Measurements from ENCODE around the gene RNF114. TPM values are rescaled to one million over a fixed set of nuclear protein-coding genes. Genes with fewer than 3 reads are reported as not detected.

The RNF114 gene
- total RNA-seq, 2 donors from 2014 or later, result 82.0 to 181 TPM

DNA sequence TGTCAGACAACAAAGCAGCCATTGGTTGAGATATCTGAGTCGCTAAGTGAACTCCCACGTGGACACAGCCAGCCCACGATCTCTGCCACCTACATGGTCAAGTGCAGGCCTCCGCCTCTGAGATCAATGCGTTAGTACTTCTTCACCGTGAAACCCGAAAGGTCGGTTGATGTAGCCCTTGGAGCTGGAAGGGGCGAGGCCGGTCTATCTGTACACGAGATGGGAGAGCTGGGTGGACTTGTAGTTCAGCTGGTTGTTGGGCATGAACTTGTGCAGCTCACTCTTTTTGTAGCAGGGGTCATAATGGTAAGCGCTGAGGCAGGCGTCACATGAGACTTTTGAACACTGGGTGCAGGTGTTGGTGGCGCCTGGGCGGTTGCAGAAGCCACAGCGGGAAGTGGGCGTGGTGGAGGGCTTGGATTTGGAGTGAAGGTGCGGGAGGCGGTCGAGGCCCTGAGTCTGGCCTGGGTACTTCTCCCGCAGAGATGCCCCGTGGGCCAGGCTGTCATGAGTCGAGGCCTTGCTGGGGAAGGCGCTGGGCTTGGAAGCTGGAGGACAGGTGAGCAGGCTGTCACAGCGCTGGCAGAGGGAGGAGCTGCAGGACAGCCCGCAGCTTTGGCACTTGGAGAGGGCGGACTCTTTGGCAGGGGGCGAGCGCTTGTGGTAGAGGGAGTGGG is 30.6 kb upstream of the RNF114 start:
- no peaks in the 10 kb centered on the region for H3K9me3 ChIP-seq
- no peaks in the 10 kb centered on the region for H3K27me3 ChIP-seq
- DNase-seq (peak in 1 of 4 donors; percentile 13), ATAC-seq (no peak)
- TF ChIP-seq, protein P1, sequence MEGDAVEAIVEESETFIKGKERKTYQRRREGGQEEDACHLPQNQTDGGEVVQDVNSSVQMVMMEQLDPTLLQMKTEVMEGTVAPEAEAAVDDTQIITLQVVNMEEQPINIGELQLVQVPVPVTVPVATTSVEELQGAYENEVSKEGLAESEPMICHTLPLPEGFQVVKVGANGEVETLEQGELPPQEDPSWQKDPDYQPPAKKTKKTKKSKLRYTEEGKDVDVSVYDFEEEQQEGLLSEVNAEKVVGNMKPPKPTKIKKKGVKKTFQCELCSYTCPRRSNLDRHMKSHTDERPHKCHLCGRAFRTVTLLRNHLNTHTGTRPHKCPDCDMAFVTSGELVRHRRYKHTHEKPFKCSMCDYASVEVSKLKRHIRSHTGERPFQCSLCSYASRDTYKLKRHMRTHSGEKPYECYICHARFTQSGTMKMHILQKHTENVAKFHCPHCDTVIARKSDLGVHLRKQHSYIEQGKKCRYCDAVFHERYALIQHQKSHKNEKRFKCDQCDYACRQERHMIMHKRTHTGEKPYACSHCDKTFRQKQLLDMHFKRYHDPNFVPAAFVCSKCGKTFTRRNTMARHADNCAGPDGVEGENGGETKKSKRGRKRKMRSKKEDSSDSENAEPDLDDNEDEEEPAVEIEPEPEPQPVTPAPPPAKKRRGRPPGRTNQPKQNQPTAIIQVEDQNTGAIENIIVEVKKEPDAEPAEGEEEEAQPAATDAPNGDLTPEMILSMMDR (IDR thresholded peaks at IDR 0.05), result no peak
- no peak for TF ChIP-seq POLR2A (IDR thresholded peaks at IDR 0.05)
- no peak overlapping the region for H3K4me3 ChIP-seq
- 89 to 91% methylated on average over 23 to 27 of the region's 29 CpGs for WGBS, 2 donors
- peaks cover 19 to 31% of the 10 kb centered on the region in 2 donors for H3K36me3 ChIP-seq (replicated peaks in 1 of 2; ENCODE audit: insufficient read depth in 1 of 2, low read depth in 2 of 2)
- no peak overlapping the region for H3K27ac ChIP-seq
- H3K4me1 ChIP-seq, result peaks cover 16% of the 10 kb centered on the region
- intact Hi-C loops (cut with DNase I), result no loop called here

GRCh38 chr20:49906101-49906604 is 30.0 kb upstream of the RNF114 start:
- no peak for TF ChIP-seq POLR2A (IDR thresholded peaks at IDR 0.05)
- TF ChIP-seq, protein P1 (IDR thresholded peaks at IDR 0.05), result no peak
- DNase-seq (peak in 1 of 4 donors; percentile 10), ATAC-seq (no peak)
- intact Hi-C loops (cut with DNase I), result no loop called here
- peaks cover 19 to 31% of the 10 kb centered on the region in 2 donors for H3K36me3 ChIP-seq (replicated peaks in 1 of 2; ENCODE audit: insufficient read depth in 1 of 2, low read depth in 2 of 2)
- peaks cover 19% of the 10 kb centered on the region for H3K4me1 ChIP-seq
- H3K27ac ChIP-seq, result no peak overlapping the region
- no peaks in the 10 kb centered on the region for H3K27me3 ChIP-seq
- H3K4me3 ChIP-seq, result no peak overlapping the region
- H3K9me3 ChIP-seq, result no peaks in the 10 kb centered on the region
- WGBS, 2 donors, result 93 to 95% methylated on average over 16 to 34 of the region's 37 CpGs

DNA sequence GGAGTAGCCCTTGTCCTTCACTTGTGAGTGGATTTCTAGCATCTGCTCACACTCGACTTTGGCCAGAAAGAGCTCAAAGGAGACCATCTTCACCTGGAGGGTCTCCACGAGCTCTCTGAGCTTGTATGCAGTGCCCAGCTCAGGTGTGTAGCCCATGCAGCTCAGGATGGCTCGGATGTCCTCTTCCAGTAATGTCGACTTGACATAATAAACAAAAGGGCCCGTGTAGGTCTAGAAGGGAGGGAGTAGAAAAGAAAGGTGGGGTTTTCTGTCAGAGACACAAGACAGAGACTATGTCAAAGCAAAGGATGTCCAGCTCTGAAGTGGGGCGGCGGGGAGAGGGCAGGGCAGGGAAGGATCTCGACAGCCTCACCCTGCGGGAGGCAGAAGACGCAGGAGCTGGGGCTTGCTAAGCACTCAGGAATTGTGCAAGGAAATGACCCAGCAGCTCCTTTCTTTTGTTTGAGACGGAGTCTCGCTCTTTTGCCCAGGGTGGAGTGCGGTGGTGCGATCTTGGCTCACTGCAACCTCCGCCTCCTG is 29.5 kb upstream of the RNF114 start:
- TF ChIP-seq, protein P1 (IDR thresholded peaks at IDR 0.05), result no peak
- TF ChIP-seq POLR2A (IDR thresholded peaks at IDR 0.05), result no peak
- no peak overlapping the region for H3K27ac ChIP-seq
- ATAC-seq (no peak), DNase-seq (peak in 1 of 4 donors; percentile 3)
- peaks cover 19 to 31% of the 10 kb centered on the region in 2 donors for H3K36me3 ChIP-seq (replicated peaks in 1 of 2; ENCODE audit: insufficient read depth in 1 of 2, low read depth in 2 of 2)
- intact Hi-C loops (cut with DNase I), result no loop called here
- peaks cover 19% of the 10 kb centered on the region for H3K4me1 ChIP-seq
- no peaks in the 10 kb centered on the region for H3K27me3 ChIP-seq
- WGBS, 2 donors, result 88 to 90% methylated on average over 15 of the region's 15 CpGs
- H3K9me3 ChIP-seq, result no peaks in the 10 kb centered on the region
- H3K4me3 ChIP-seq, result no peak overlapping the region

- ATAC-seq (no peak), DNase-seq (no peak)
- H3K27ac ChIP-seq, result no peak overlapping the region
- 87 to 94% methylated on average over 13 to 18 of the region's 19 CpGs for WGBS, 2 donors
- intact Hi-C loops (cut with DNase I), result no loop called here
- peaks cover 19 to 31% of the 10 kb centered on the region in 2 donors for H3K36me3 ChIP-seq (replicated peaks in 1 of 2; ENCODE audit: insufficient read depth in 1 of 2, low read depth in 2 of 2)
- H3K4me1 ChIP-seq, result peaks cover 22% of the 10 kb centered on the region
- TF ChIP-seq, protein P1 (IDR thresholded peaks at IDR 0.05), result no peak
- no peak for TF ChIP-seq POLR2A (IDR thresholded peaks at IDR 0.05)
- H3K9me3 ChIP-seq, result no peaks in the 10 kb centered on the region
- H3K27me3 ChIP-seq, result no peaks in the 10 kb centered on the region
- H3K4me3 ChIP-seq, result no peak overlapping the region
These were observed 28.6 kb upstream of the RNF114 start for GRCh38 chr20:49907405-49908257.
